HepG2 (cell line): ENCODE measurements around the gene CKAP2. TPM values are rescaled to one million over a fixed set of nuclear protein-coding genes. Genes with fewer than 3 reads are reported as not detected.

ENCODE experiments used
- ARID4A ChIP-seq: sonication (generic); formaldehyde crosslinking; IDR thresholded peaks from 2 replicates; pipeline ENCODE4 v1.5.0; 2020; ENCODE audit warnings: mild to moderate bottlenecking, missing genetic modification reagents, borderline replicate concordance
- BCL3 ChIP-seq: sonication (generic); formaldehyde crosslinking; IDR thresholded peaks from 2 replicates; pipeline ENCODE4 v1.5.1; 2020; ENCODE audit warnings: mild to moderate bottlenecking, missing genetic modification reagents, moderate library complexity
- GATAD1 ChIP-seq: IDR thresholded peaks from 2 replicates; pipeline ENCODE4 v1.6.1; 2016; ENCODE audit warnings: missing genetic modification reagents, missing compliant biosample characterization
- NCOA5 ChIP-seq: sonication (generic); formaldehyde crosslinking; IDR thresholded peaks from 2 replicates; pipeline ENCODE4 v1.4.0; 2020; ENCODE audit warnings: missing genetic modification reagents
- POGZ ChIP-seq: sonication (generic); formaldehyde crosslinking; IDR thresholded peaks from 2 replicates; pipeline ENCODE4 v1.4.0; 2020; ENCODE audit warnings: mild to moderate bottlenecking, missing genetic modification reagents
- POLR2A ChIP-seq, 2 experiments: IDR thresholded peaks; 2 replicates each; pipeline ENCODE4 v1.6.1; 2011; ENCODE audit warnings: low read depth in 2 of 2, low read length in 2 of 2, mild to moderate bottlenecking in 1 of 2, moderate library complexity in 1 of 2; ENCODE audit not compliant: insufficient read depth in 1 of 2
- STAG1 ChIP-seq: sonication (generic); formaldehyde crosslinking; IDR thresholded peaks from 2 replicates; pipeline ENCODE4 v1.4.0; 2020; ENCODE audit warnings: missing genetic modification reagents
- STAT6 ChIP-seq: sonication (generic); formaldehyde crosslinking; IDR thresholded peaks from 2 replicates; pipeline ENCODE4 v1.4.0; 2020; ENCODE audit warnings: missing genetic modification reagents, mild to moderate bottlenecking, borderline replicate concordance
- TRAFD1 ChIP-seq: sonication (generic); formaldehyde crosslinking; IDR thresholded peaks from 2 replicates; pipeline ENCODE4 v1.5.1; 2020; ENCODE audit warnings: missing genetic modification reagents, mild to moderate bottlenecking, borderline replicate concordance
- TRIM24 ChIP-seq: sonication (generic); formaldehyde crosslinking; IDR thresholded peaks from 2 replicates; pipeline ENCODE4 v1.8.0; 2022; ENCODE audit warnings: mild to moderate bottlenecking, missing genetic modification reagents
- ZNF281 ChIP-seq: sonication (generic); formaldehyde crosslinking; IDR thresholded peaks from 2 replicates; pipeline ENCODE4 v1.4.0; 2020; ENCODE audit warnings: missing genetic modification reagents, borderline replicate concordance
- ZNF382 ChIP-seq: sonication (generic); formaldehyde crosslinking; IDR thresholded peaks from 2 replicates; pipeline ENCODE4 v1.5.0; 2020; ENCODE audit warnings: missing genetic modification reagents, mild to moderate bottlenecking, borderline replicate concordance
- ZNF670 ChIP-seq: sonication (generic); formaldehyde crosslinking; IDR thresholded peaks from 2 replicates; pipeline ENCODE4 v1.8.0; 2022; ENCODE audit warnings: mild to moderate bottlenecking, missing genetic modification reagents, borderline replicate concordance
- ZNF709 ChIP-seq: sonication (generic); formaldehyde crosslinking; IDR thresholded peaks from 2 replicates; pipeline ENCODE4 v1.5.0; 2020; ENCODE audit warnings: mild to moderate bottlenecking, missing genetic modification reagents
- polyA plus RNA-seq, 8 experiments: library from polyadenylated mRNA; depleted of rRNA in 3 of 8; stranded (reverse) in 7 of 8; unstranded in 1 of 8; fragments of >200 nt; fragmentation: Illumina TruSeq in 4 of 8; extraction: Trizol in 4 of 8; gene quantifications; 2 replicates each; pipeline versions ENCODE4 v1.2.1 to v1.2.3, GENCODE V29; 2011 to 2016; ENCODE audit warnings: low read depth in 4 of 8, missing spikeins in 1 of 8, mixed read lengths in 1 of 8; ENCODE audit not compliant: insufficient read depth in 1 of 8
- total RNA-seq, 5 experiments: library from RNA; depleted of rRNA; stranded (reverse); fragments of >200 nt; fragmentation: Illumina TruSeq; extraction: Trizol; gene quantifications; 2 replicates each; pipeline ENCODE4 v1.2.3, GENCODE V29; 2016; ENCODE audit warnings: low read depth in 1 of 5

The CKAP2 gene
- total and polyA plus RNA-seq, 2 of the 13 experiments (the other 11 are each of a cell fraction or from before 2014, with no cell fraction given): 6.7 to 40.3 TPM

GRCh38 chr13:52454820-52455676, at the start of gene CKAP2 (continued):
- peak; percentile 63; the same call in 1 of the 2 replicates for TF ChIP-seq ZNF281 (CRISPR knock-in tag)
- TF ChIP-seq STAT6 (CRISPR knock-in tag): no peak
- TF ChIP-seq NCOA5 (CRISPR knock-in tag): no peak
- TF ChIP-seq STAG1: no peak
- TF ChIP-seq BCL3 (CRISPR knock-in tag): no peak
- TF ChIP-seq TRAFD1 (CRISPR knock-in tag): no peak
- no peak for TF ChIP-seq ZNF670 (CRISPR knock-in tag)
- TF ChIP-seq GATAD1: peak; percentile 63; the same call in 1 of the 2 replicates
- no peak for TF ChIP-seq ZNF709
- TF ChIP-seq ZNF382 (CRISPR knock-in tag): no peak
- TF ChIP-seq POGZ: peak; percentile 94
- no peak for TF ChIP-seq TRIM24
- peak in 1 of 2 experiments; percentile 88; a peak in 2 of 4 replicates for TF ChIP-seq POLR2A (IDR thresholded peaks at IDR 0.05; ENCODE audit: insufficient read depth in 1 of 2, low read depth in 2 of 2, low read length in 2 of 2)
- peak; percentile 88 for TF ChIP-seq ARID4A (CRISPR knock-in tag)
